ENCODE measurements around the gene TOMM34. TPM values are rescaled to one million over a fixed set of nuclear protein-coding genes. Genes with fewer than 3 reads are reported as not detected.

TOMM34 gene
- total and polyA plus RNA-seq, 2 donors (not counting 1 experiment from before 2014, with no cell fraction given): 15.5 to 25.6 TPM

DNA sequence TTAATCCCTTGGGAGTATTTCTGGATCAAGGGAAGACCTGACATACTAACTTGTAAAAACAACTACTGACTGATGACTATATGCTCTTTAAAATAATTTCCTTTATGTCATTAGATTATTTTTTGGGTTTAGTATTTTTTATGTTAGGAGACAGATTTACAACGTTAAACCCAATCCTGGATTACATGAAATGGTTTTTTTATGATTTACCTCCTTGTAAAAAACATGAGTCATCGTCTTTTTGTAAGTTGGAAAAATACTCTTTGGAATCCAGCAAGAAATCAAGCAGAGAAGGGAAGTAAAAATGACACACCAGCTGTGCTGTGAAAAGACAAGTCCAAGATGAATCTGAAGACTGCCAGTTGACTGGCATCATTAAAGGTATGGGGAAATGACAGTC is 12.9 kb upstream of the TOMM34 start:
- Histone ChIP-seq H3K9ac (ENCODE audit: insufficient read depth, low read length) (no peak overlapping the region), H3K79me2 (ENCODE audit: control insufficient read depth, insufficient read depth, low read length) (peaks cover 23% of the 10 kb centered on the region), H2AFZ (ENCODE audit: low read length) (no peak overlapping the region), H3K9me3 (ENCODE audit: control insufficient read depth, insufficient read depth, low read depth, low read length) (no peaks in the 10 kb centered on the region), H3K27ac (ENCODE audit: insufficient read depth, low read length) (no peak overlapping the region), H3K4me2 (ENCODE audit: extremely low read depth, insufficient read depth, low read length) (no peak overlapping the region), H3K36me3 (ENCODE audit: control insufficient read depth, insufficient read depth, low read length) (peaks cover 4% of the 10 kb centered on the region), H3K27me3 (ENCODE audit: control insufficient read depth, insufficient read depth, low read length) (no peaks in the 10 kb centered on the region), H3K4me3 (replicated peaks in 1 of 4; ENCODE audit: control extremely low read depth in 1 of 4, insufficient read depth in 1 of 4, low read depth in 3 of 4, low read length in 4 of 4) (no peak overlapping the region), H3K4me1 (ENCODE audit: control insufficient read depth, extremely low read depth, insufficient read depth, low read length) (no peaks in the 10 kb centered on the region), H4K20me1 (ENCODE audit: control insufficient read depth, extremely low read depth, insufficient read depth, low read length) (no peaks in the 10 kb centered on the region)
- TF ChIP-seq EZH2 (IDR thresholded peaks at IDR 0.05; ENCODE audit: low read length, missing control alignments): no peak
- TF ChIP-seq, protein P1, sequence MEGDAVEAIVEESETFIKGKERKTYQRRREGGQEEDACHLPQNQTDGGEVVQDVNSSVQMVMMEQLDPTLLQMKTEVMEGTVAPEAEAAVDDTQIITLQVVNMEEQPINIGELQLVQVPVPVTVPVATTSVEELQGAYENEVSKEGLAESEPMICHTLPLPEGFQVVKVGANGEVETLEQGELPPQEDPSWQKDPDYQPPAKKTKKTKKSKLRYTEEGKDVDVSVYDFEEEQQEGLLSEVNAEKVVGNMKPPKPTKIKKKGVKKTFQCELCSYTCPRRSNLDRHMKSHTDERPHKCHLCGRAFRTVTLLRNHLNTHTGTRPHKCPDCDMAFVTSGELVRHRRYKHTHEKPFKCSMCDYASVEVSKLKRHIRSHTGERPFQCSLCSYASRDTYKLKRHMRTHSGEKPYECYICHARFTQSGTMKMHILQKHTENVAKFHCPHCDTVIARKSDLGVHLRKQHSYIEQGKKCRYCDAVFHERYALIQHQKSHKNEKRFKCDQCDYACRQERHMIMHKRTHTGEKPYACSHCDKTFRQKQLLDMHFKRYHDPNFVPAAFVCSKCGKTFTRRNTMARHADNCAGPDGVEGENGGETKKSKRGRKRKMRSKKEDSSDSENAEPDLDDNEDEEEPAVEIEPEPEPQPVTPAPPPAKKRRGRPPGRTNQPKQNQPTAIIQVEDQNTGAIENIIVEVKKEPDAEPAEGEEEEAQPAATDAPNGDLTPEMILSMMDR (conservative IDR thresholded peaks at IDR 0.05 in 1 of 2, IDR thresholded peaks at IDR 0.05 in 1 of 2; ENCODE audit: low read depth in 1 of 2, low read length in 2 of 2): no peak
- no peak for DNase-seq (ENCODE audit: low read depth in 2 of 2)

DNA sequence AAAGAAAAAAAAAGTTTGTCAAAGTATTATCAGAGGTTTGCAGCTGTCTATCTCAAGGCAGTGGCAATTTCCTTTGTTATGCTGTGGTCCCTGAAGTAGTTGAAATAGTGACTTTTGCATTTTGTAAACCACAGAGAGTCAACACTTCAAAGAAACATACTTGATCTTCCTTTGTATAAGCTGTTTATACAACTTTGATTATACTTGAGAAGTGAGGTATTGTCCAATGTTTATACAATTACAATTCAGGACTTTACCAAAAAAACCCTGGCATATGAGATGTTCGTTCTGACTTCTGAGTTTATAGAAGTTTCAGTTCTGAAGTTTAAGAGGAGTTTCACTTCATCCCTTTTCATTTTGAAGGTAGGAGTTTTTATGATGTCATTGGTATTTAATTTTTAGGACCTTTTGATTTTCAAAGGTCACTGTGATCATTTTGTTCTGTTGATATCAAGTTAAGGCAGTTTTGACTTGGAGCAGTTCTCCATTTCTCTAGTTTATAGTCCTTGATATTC is 10.1 kb upstream of the TOMM34 start:
- Histone ChIP-seq H3K4me2 (ENCODE audit: extremely low read depth, insufficient read depth, low read length) (peak overlapping the region; percentile 33), H3K27ac (ENCODE audit: insufficient read depth, low read length) (no peak overlapping the region)

DNA sequence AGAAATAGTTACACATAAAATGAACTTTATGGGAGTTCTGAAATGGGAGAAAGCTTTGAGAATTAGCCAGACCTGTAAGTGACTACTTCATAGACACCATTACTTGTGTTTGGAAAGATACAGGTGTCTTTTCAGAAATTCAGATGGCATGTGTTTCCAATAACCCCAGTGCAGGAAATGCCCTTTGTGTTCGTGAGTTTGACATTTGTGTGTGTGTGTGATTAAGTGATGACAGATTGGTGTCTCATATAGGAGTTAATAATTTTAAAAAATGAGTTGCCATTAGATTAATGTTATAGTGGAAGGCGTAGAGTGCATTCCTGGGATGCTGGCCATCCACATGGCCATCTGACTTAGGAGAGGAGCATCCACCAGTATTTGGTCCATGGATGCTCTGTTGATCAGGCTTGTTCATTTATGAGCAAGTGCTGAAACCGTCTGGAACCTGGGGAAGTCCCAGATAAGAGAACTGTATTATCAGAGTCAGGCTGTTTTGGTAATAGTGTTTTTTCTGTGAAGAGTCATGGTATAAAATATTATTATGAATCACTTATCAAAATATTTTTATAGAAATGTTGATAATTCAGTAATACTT is 9.2 kb upstream of the TOMM34 start:
- Histone ChIP-seq H3K9me3 (ENCODE audit: control insufficient read depth, insufficient read depth, low read depth, low read length) (no peaks in the 10 kb centered on the region), H3K27me3 (ENCODE audit: control insufficient read depth, insufficient read depth, low read length) (no peaks in the 10 kb centered on the region), H3K27ac (ENCODE audit: insufficient read depth, low read length) (no peak overlapping the region), H3K9ac (ENCODE audit: insufficient read depth, low read length) (no peak overlapping the region), H3K79me2 (ENCODE audit: control insufficient read depth, insufficient read depth, low read length) (peaks cover 39% of the 10 kb centered on the region), H3K4me2 (ENCODE audit: extremely low read depth, insufficient read depth, low read length) (peak overlapping the region; percentile 15), H2AFZ (ENCODE audit: low read length) (no peak overlapping the region), H3K4me1 (ENCODE audit: control insufficient read depth, extremely low read depth, insufficient read depth, low read length) (no peaks in the 10 kb centered on the region), H4K20me1 (ENCODE audit: control insufficient read depth, extremely low read depth, insufficient read depth, low read length) (no peaks in the 10 kb centered on the region), H3K4me3 (replicated peaks in 1 of 4; ENCODE audit: control extremely low read depth in 1 of 4, insufficient read depth in 1 of 4, low read depth in 3 of 4, low read length in 4 of 4) (no peak overlapping the region), H3K36me3 (ENCODE audit: control insufficient read depth, insufficient read depth, low read length) (peaks cover 4% of the 10 kb centered on the region)
- no peak for DNase-seq (ENCODE audit: low read depth in 2 of 2)
- TF ChIP-seq EZH2 (IDR thresholded peaks at IDR 0.05; ENCODE audit: low read length, missing control alignments): no peak
- TF ChIP-seq, protein P1 (conservative IDR thresholded peaks at IDR 0.05 in 1 of 2, IDR thresholded peaks at IDR 0.05 in 1 of 2; ENCODE audit: low read depth in 1 of 2, low read length in 2 of 2): no peak

More for the DNA sequence above, 10.1 kb upstream of the TOMM34 start:
- Histone ChIP-seq H3K9ac (ENCODE audit: insufficient read depth, low read length) (no peak overlapping the region), H2AFZ (ENCODE audit: low read length) (no peak overlapping the region), H3K27me3 (ENCODE audit: control insufficient read depth, insufficient read depth, low read length) (no peaks in the 10 kb centered on the region), H3K79me2 (ENCODE audit: control insufficient read depth, insufficient read depth, low read length) (peaks cover 39% of the 10 kb centered on the region), H3K9me3 (ENCODE audit: control insufficient read depth, insufficient read depth, low read depth, low read length) (no peaks in the 10 kb centered on the region), H3K4me1 (ENCODE audit: control insufficient read depth, extremely low read depth, insufficient read depth, low read length) (no peaks in the 10 kb centered on the region), H4K20me1 (ENCODE audit: control insufficient read depth, extremely low read depth, insufficient read depth, low read length) (no peaks in the 10 kb centered on the region), H3K36me3 (ENCODE audit: control insufficient read depth, insufficient read depth, low read length) (peaks cover 4% of the 10 kb centered on the region), H3K4me3 (replicated peaks in 1 of 4; ENCODE audit: control extremely low read depth in 1 of 4, insufficient read depth in 1 of 4, low read depth in 3 of 4, low read length in 4 of 4) (peak overlapping the region in 1 of 4 experiments; percentile 13)
- peak; percentile 9 to 18 for DNase-seq (ENCODE audit: low read depth in 2 of 2)
- TF ChIP-seq, protein P1 (conservative IDR thresholded peaks at IDR 0.05 in 1 of 2, IDR thresholded peaks at IDR 0.05 in 1 of 2; ENCODE audit: low read depth in 1 of 2, low read length in 2 of 2): no peak
- no peak for TF ChIP-seq EZH2 (IDR thresholded peaks at IDR 0.05; ENCODE audit: low read length, missing control alignments)
